Measurements from ENCODE around the gene MEGF11. TPM values are rescaled to one million over a fixed set of nuclear protein-coding genes. Genes with fewer than 3 reads are reported as not detected.

The MEGF11 gene
- total RNA-seq, 3 donors from 2014 or later (not counting 1 experiment from before 2014, with no cell fraction given): not detected

- H3K9me3 Mint-ChIP-seq: no peaks in the 10 kb centered on the region
- H3K27ac Mint-ChIP-seq: no peak overlapping the region
- H3K36me3 ChIP-seq (ENCODE audit: control insufficient read depth, insufficient read depth, low read length): no peaks in the 10 kb centered on the region
- H3K27me3 ChIP-seq (ENCODE audit: control insufficient read depth, insufficient read depth, low read length): no peaks in the 10 kb centered on the region
- H3K27me3 Mint-ChIP-seq (ENCODE audit: low read depth in 2 of 2): peaks cover 22 to 65% of the 10 kb centered on the region in 2 donors
- no peak overlapping the region for H3K27ac ChIP-seq (ENCODE audit: low read length)
- H3K4me1 Mint-ChIP-seq: no peaks in the 10 kb centered on the region
- intact Hi-C loops (cut with micrococcal nuclease): no loop called here
- ATAC-seq (no peak), DNase-seq (no peak)
- no peaks in the 10 kb centered on the region for H3K9me3 ChIP-seq (ENCODE audit: control insufficient read depth, insufficient read depth, low read length)
- no peak overlapping the region for H3K4me3 Mint-ChIP-seq
- H3K36me3 Mint-ChIP-seq: no peaks in the 10 kb centered on the region
- WGBS (ENCODE audit: insufficient coverage): 61% methylated on average over 5 of the region's 5 CpGs
- no peak overlapping the region for H3K4me3 ChIP-seq (ENCODE audit: low read length)
- H3K4me1 ChIP-seq (ENCODE audit: control insufficient read depth, insufficient read depth, low read length): no peaks in the 10 kb centered on the region
- no peak for TF ChIP-seq CTCF (IDR thresholded peaks at IDR 0.05)
These were observed 216.7 kb downstream of the MEGF11 start for GRCh38 chr15:66036859-66037258.

GRCh38 chr15:66035901-66036300 is 217.6 kb downstream of the MEGF11 start:
- 65% methylated on average over 5 of the region's 5 CpGs for WGBS (ENCODE audit: insufficient coverage)
- DNase-seq (no peak), ATAC-seq (no peak)
- intact Hi-C loops (cut with micrococcal nuclease): no loop called here
- H3K36me3 ChIP-seq (ENCODE audit: control insufficient read depth, insufficient read depth, low read length): no peaks in the 10 kb centered on the region
- no peak overlapping the region for H3K4me3 ChIP-seq (ENCODE audit: low read length)
- H3K9me3 ChIP-seq (ENCODE audit: control insufficient read depth, insufficient read depth, low read length): no peaks in the 10 kb centered on the region
- H3K4me3 Mint-ChIP-seq: no peak overlapping the region
- no peak overlapping the region for H3K27ac Mint-ChIP-seq
- peaks cover 22 to 62% of the 10 kb centered on the region in 2 donors for H3K27me3 Mint-ChIP-seq (ENCODE audit: low read depth in 2 of 2)
- H3K36me3 Mint-ChIP-seq: no peaks in the 10 kb centered on the region
- H3K9me3 Mint-ChIP-seq: no peaks in the 10 kb centered on the region
- H3K27ac ChIP-seq (ENCODE audit: low read length): no peak overlapping the region
- H3K4me1 Mint-ChIP-seq: no peaks in the 10 kb centered on the region
- no peaks in the 10 kb centered on the region for H3K4me1 ChIP-seq (ENCODE audit: control insufficient read depth, insufficient read depth, low read length)
- TF ChIP-seq CTCF (IDR thresholded peaks at IDR 0.05): no peak
- no peaks in the 10 kb centered on the region for H3K27me3 ChIP-seq (ENCODE audit: control insufficient read depth, insufficient read depth, low read length)

DNA sequence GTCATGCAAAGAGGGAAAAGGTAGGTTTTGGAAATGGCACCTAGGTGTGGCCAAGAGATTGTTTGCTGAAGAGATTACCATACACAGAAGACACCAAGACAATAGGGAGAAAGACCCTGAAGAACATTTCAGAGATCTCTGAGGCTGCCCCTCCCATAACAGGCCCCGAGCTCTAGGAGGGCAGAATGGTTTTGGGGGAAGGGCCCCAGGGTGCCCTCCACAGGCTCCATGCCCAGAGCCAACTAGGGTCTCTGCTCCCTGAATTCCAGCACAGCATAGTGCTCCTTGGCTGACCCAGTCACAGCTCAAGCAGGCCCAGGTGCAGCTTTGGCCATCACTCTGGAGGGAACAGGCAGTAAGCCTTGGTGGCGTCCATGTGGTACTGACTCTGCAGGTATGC is 220.4 kb downstream of the MEGF11 start:
- H3K27me3 Mint-ChIP-seq (ENCODE audit: low read depth in 2 of 2): peaks cover 24 to 41% of the 10 kb centered on the region in 2 donors

More for the DNA sequence above, 220.4 kb downstream of the MEGF11 start:
- no peak overlapping the region for H3K27ac ChIP-seq (ENCODE audit: low read length)
- no peaks in the 10 kb centered on the region for H3K36me3 ChIP-seq (ENCODE audit: control insufficient read depth, insufficient read depth, low read length)
- no peaks in the 10 kb centered on the region for H3K36me3 Mint-ChIP-seq
- no peaks in the 10 kb centered on the region for H3K4me1 Mint-ChIP-seq
- ATAC-seq: no peak
- H3K9me3 Mint-ChIP-seq: no peaks in the 10 kb centered on the region
- no peak overlapping the region for H3K4me3 Mint-ChIP-seq
- no peaks in the 10 kb centered on the region for H3K4me1 ChIP-seq (ENCODE audit: control insufficient read depth, insufficient read depth, low read length)
- no peak for DNase-seq
- no peak overlapping the region for H3K4me3 ChIP-seq (ENCODE audit: low read length)
- WGBS (ENCODE audit: insufficient coverage): 96% methylated on average over 2 of the region's 2 CpGs
- TF ChIP-seq CTCF (IDR thresholded peaks at IDR 0.05): no peak
- intact Hi-C loops (cut with micrococcal nuclease): no loop called here
- no peak overlapping the region for H3K27ac Mint-ChIP-seq
- H3K9me3 ChIP-seq (ENCODE audit: control insufficient read depth, insufficient read depth, low read length): no peaks in the 10 kb centered on the region
- H3K27me3 ChIP-seq (ENCODE audit: control insufficient read depth, insufficient read depth, low read length): no peaks in the 10 kb centered on the region
